Measurements from ENCODE around the gene SOX10. TPM values are rescaled to one million over a fixed set of nuclear protein-coding genes. Genes with fewer than 3 reads are reported as not detected.

SOX10 gene
- total and polyA plus RNA-seq, 2 of the 13 experiments (the other 11 are each of a cell fraction or from before 2014, with no cell fraction given) = not detected

GRCh38 chr22:37933711-37934376 is 50.5 kb downstream of the SOX10 start (continued):
- TF ChIP-seq ZBTB44 (CRISPR knock-in tag; IDR thresholded peaks at IDR 0.05) = no peak
- no peak for TF ChIP-seq TCF7L2 (IDR thresholded peaks at IDR 0.05; ENCODE audit: low read depth, low read length)
- TF ChIP-seq U2AF1 (optimal IDR thresholded peaks at IDR 0.05; ENCODE audit: low read depth, low read length) = no peak
- peak; percentile 67; the same call in 1 of the 2 replicates for TF ChIP-seq ERF (CRISPR knock-in tag; IDR thresholded peaks at IDR 0.05)
- no peak for TF ChIP-seq NFE2 (CRISPR knock-in tag; IDR thresholded peaks at IDR 0.05)
- TF ChIP-seq CSRNP1 (CRISPR knock-in tag; IDR thresholded peaks at IDR 0.05) = no peak
- TF ChIP-seq ZNF740 (CRISPR knock-in tag; IDR thresholded peaks at IDR 0.05) = 0 out of 2 replicates have a peak, but pooled peaks have one; percentile 50
- no peak for TF ChIP-seq KAT2B (IDR thresholded peaks at IDR 0.05; ENCODE audit: borderline replicate concordance, low read depth, low read length)
- no peak for TF ChIP-seq TGIF2 (CRISPR knock-in tag; IDR thresholded peaks at IDR 0.05)
- TF ChIP-seq NKX3-1 (CRISPR knock-in tag; IDR thresholded peaks at IDR 0.05) = no peak
- no peak for TF ChIP-seq PLSCR1 (CRISPR knock-in tag; IDR thresholded peaks at IDR 0.05; ENCODE audit: borderline replicate concordance)
- peak; percentile 47; the same call in 1 of the 2 replicates for TF ChIP-seq MEF2D (CRISPR knock-in tag; IDR thresholded peaks at IDR 0.05)
- TF ChIP-seq ARID3A (IDR thresholded peaks at IDR 0.05; ENCODE audit: low read depth, low read length) = no peak
- no peak for TF ChIP-seq NR0B2 (CRISPR knock-in tag; IDR thresholded peaks at IDR 0.05)
- no peak for TF ChIP-seq NR3C1 (CRISPR knock-in tag; IDR thresholded peaks at IDR 0.05)
- 0 out of 2 replicates have a peak, but pooled peaks have one; percentile 47 for TF ChIP-seq DNMT1 (CRISPR knock-in tag; IDR thresholded peaks at IDR 0.05)
- no peak for TF ChIP-seq HCFC1 (IDR thresholded peaks at IDR 0.05; ENCODE audit: low read depth, low read length)
- TF ChIP-seq KDM2A (CRISPR knock-in tag; IDR thresholded peaks at IDR 0.05; ENCODE audit: borderline replicate concordance, low read depth) = peak; percentile 85
- no peak for TF ChIP-seq NCOA5 (CRISPR knock-in tag; IDR thresholded peaks at IDR 0.05)
- no peak for TF ChIP-seq DBP (CRISPR knock-in tag; IDR thresholded peaks at IDR 0.05; ENCODE audit: not compliant biosample characterization)

Data from HepG2 (cell line).